Endothelial cell of umbilical vein (primary cell): ENCODE results near the gene STARD4.

Experiments used
- CTCF ChIP-seq, 2 donors: IDR thresholded peaks; 1 replicate in 1 of 2; 2 replicates in 1 of 2; pipeline ENCODE4 v1.5.1; 2011; ENCODE audit warnings: low read length in 2 of 2, mild to moderate bottlenecking in 2 of 2, moderate library complexity in 2 of 2, control low read depth in 1 of 2, inconsistent platforms in 1 of 2, low read depth in 1 of 2; ENCODE audit not compliant: insufficient read depth in 1 of 2; ENCODE audit errors: extremely low read depth in 1 of 2
- EZH2 ChIP-seq: IDR thresholded peaks from 2 replicates; pipeline ENCODE4 v1.6.1; 2012; ENCODE audit warnings: borderline replicate concordance, low read depth, mild to moderate bottlenecking, moderate library complexity, low read length, inconsistent platforms; ENCODE audit not compliant: severe bottlenecking
- GATA2 ChIP-seq: IDR thresholded peaks from 2 replicates; pipeline ENCODE4 v1.7.0; 2011; ENCODE audit warnings: low read depth, mild to moderate bottlenecking, moderate library complexity, mixed read lengths, low read length; ENCODE audit not compliant: insufficient read length, insufficient read depth
- JUN ChIP-seq: IDR thresholded peaks from 2 replicates; pipeline ENCODE4 v1.6.1; 2011; ENCODE audit warnings: borderline replicate concordance, low read depth; ENCODE audit not compliant: insufficient read length, insufficient read depth
- MYC ChIP-seq: IDR thresholded peaks from one replicate; pipeline ENCODE4 v1.6.1; 2011; ENCODE audit warnings: mild to moderate bottlenecking, low read depth, low read length
- POLR2A ChIP-seq: IDR thresholded peaks from 2 replicates; pipeline ENCODE4 v1.6.1; 2012; ENCODE audit warnings: low read depth, mild to moderate bottlenecking, control low read depth, low read length
- POLR2AphosphoS5 ChIP-seq: IDR thresholded peaks from 2 replicates; pipeline ENCODE4 v1.6.1; 2012; ENCODE audit warnings: low read depth, mild to moderate bottlenecking, control low read depth, low read length, moderate library complexity; ENCODE audit not compliant: insufficient read depth
- TF ChIP-seq, protein P1 (sequence below): IDR thresholded peaks from 2 replicates; pipeline ENCODE4 v1.6.1; 2011; ENCODE audit not compliant: insufficient read depth, insufficient read length

GRCh38 chr5:111548992-111549649 is 36.8 kb upstream of the STARD4 start:
- TF ChIP-seq MYC (no peak), EZH2 (no peak), POLR2AphosphoS5 (no peak), CTCF (IDR thresholded peaks at IDR 0.05; ENCODE audit: extremely low read depth in 1 of 2, insufficient read depth in 1 of 2, low read depth in 1 of 2, low read length in 2 of 2) (no peak), POLR2A (no peak), JUN (no peak), GATA2 (no peak)
- TF ChIP-seq, protein P1, sequence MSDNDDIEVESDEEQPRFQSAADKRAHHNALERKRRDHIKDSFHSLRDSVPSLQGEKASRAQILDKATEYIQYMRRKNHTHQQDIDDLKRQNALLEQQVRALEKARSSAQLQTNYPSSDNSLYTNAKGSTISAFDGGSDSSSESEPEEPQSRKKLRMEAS, result no peak
